ENCODE results near the gene ZMYND8. TPM values are rescaled to one million over a fixed set of nuclear protein-coding genes. Genes with fewer than 3 reads are reported as not detected.
A peak's percentile ranks its signal among the peaks of the same experiment; 100 is the strongest.

ZMYND8 gene
- total and polyA plus RNA-seq, 10 of the 15 experiments (the other 5 are each of a cell fraction or from before 2014, with no cell fraction given) = 12.9 to 54.8 (median 23.1) TPM

DNA sequence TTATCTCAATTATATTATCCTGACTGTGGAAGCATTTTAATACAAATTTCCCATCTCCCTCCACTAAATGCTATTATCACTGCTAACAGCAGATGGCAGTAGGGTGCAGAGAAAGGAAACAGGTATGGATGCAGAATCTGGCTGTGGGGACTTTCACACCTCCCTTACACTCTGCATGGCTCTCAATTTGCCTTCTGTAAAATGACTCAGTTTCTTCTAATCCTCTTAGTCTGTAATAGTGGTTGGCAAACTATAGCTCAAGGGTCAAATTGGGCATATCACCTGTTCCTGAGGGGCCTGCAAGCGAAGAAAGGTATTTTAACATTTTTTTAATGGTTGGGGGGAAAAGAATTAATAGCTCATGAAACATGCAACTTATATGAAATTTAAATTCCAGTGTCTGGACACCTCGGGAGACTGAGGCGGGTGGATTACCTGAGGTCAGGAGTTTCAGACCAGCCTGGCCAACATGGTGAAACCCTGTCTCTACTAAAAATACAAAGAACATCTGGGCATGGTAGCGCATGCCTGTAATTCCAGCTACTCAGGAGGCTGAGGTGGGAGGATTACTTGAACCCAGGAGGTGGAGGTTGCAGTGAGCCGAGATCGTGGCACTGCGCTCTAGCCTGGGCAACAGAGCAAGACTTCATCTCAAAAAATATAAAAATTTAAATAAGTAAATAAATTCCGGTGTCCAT, 83.5 kb downstream of the ZMYND8 start (continued):
- TF ChIP-seq ELK1 (IDR thresholded peaks at IDR 0.05; ENCODE audit: low read depth, low read length) (no peak), PAX5 (IDR thresholded peaks at IDR 0.05; ENCODE audit: borderline replicate concordance, low read depth, low read length) (no peak), ZBTB33 (IDR thresholded peaks at IDR 0.05) (no peak), WRNIP1 (IDR thresholded peaks at IDR 0.05; ENCODE audit: borderline replicate concordance, low read depth, low read length) (no peak), IRF4 (IDR thresholded peaks at IDR 0.05; ENCODE audit: low read depth, low read length) (no peak), FOXM1 (IDR thresholded peaks at IDR 0.05; ENCODE audit: low read depth, low read length) (peak; percentile 43; the same call in 1 of the 2 replicates), HDGF (IDR thresholded peaks at IDR 0.05) (no peak), MXI1 (IDR thresholded peaks at IDR 0.05; ENCODE audit: low read depth, low read length) (no peak), CHD4 (IDR thresholded peaks at IDR 0.05) (no peak), SRF (IDR thresholded peaks at IDR 0.05; ENCODE audit: low read depth in 2 of 2, low read length in 2 of 2) (no peak), SMARCA5 (IDR thresholded peaks at IDR 0.05) (peak; percentile 54), POLR2AphosphoS2 (IDR thresholded peaks at IDR 0.05; ENCODE audit: low read depth, low read length) (no peak), ATF7 (IDR thresholded peaks at IDR 0.05; ENCODE audit: low read depth) (no peak), CBFB (IDR thresholded peaks at IDR 0.05; ENCODE audit: low read depth) (no peak), MEF2A (IDR thresholded peaks at IDR 0.05; ENCODE audit: insufficient read depth, low read depth, low read length) (0 out of 2 replicates have a peak, but pooled peaks have one; percentile 27), KAT2A (conservative IDR thresholded peaks at IDR 0.05; ENCODE audit: control insufficient read depth, low read depth, low read length) (no peak), RFX5 (IDR thresholded peaks at IDR 0.05; ENCODE audit: low read depth, low read length) (no peak), STAT3 (IDR thresholded peaks at IDR 0.05; ENCODE audit: low read depth, low read length) (no peak), RB1 (IDR thresholded peaks at IDR 0.05; ENCODE audit: borderline replicate concordance) (no peak), NFXL1 (IDR thresholded peaks at IDR 0.05; ENCODE audit: borderline replicate concordance) (peak; percentile 74), TCF7 (IDR thresholded peaks at IDR 0.05; ENCODE audit: borderline replicate concordance) (no peak)
- TF ChIP-seq, protein P1, sequence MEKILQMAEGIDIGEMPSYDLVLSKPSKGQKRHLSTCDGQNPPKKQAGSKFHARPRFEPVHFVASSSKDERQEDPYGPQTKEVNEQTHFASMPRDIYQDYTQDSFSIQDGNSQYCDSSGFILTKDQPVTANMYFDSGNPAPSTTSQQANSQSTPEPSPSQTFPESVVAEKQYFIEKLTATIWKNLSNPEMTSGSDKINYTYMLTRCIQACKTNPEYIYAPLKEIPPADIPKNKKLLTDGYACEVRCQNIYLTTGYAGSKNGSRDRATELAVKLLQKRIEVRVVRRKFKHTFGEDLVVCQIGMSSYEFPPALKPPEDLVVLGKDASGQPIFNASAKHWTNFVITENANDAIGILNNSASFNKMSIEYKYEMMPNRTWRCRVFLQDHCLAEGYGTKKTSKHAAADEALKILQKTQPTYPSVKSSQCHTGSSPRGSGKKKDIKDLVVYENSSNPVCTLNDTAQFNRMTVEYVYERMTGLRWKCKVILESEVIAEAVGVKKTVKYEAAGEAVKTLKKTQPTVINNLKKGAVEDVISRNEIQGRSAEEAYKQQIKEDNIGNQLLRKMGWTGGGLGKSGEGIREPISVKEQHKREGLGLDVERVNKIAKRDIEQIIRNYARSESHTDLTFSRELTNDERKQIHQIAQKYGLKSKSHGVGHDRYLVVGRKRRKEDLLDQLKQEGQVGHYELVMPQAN (conservative IDR thresholded peaks at IDR 0.05) = peak; percentile 30; the same call in 1 of the 2 replicates

Measured in GM12878 (cell line).